HepG2 (cell line): ENCODE results near the gene C4orf36. TPM values are rescaled to one million over a fixed set of nuclear protein-coding genes. Genes with fewer than 3 reads are reported as not detected.

Source experiments
- GABPA ChIP-seq, 2 experiments: IDR thresholded peaks; 2 replicates each; pipeline ENCODE4 v1.6.1; 2011 to 2016; ENCODE audit warnings: low read depth in 2 of 2, low read length in 1 of 2, missing biosample characterization in 1 of 2, missing genetic modification characterization in 1 of 2
- KLF15 ChIP-seq: sonication (generic); formaldehyde crosslinking; IDR thresholded peaks from 2 replicates; pipeline ENCODE4 v1.8.1; 2023; ENCODE audit warnings: borderline replicate concordance, mild to moderate bottlenecking, inconsistent platforms, missing genetic modification reagents, mixed read lengths
- NPAS2 ChIP-seq: sonication (generic); formaldehyde crosslinking; IDR thresholded peaks from 2 replicates; pipeline ENCODE4 v1.8.0; 2022; ENCODE audit warnings: mild to moderate bottlenecking, missing genetic modification reagents, borderline replicate concordance
- SALL2 ChIP-seq: sonication (generic); formaldehyde crosslinking; IDR thresholded peaks from 2 replicates; pipeline ENCODE4 v1.8.1; 2023; ENCODE audit warnings: mild to moderate bottlenecking, missing genetic modification reagents, inconsistent platforms
- SNAPC4 ChIP-seq: sonication (generic); formaldehyde crosslinking; IDR thresholded peaks from 2 replicates; pipeline ENCODE4 v1.4.0; 2020; ENCODE audit warnings: mild to moderate bottlenecking, missing genetic modification reagents
- TP53 ChIP-seq: sonication (generic); formaldehyde crosslinking; conservative IDR thresholded peaks from 2 replicates; pipeline ENCODE4 v1.4.0; 2020; ENCODE audit warnings: missing genetic modification reagents
- ZNF138 ChIP-seq: sonication (generic); formaldehyde crosslinking; IDR thresholded peaks from 2 replicates; pipeline ENCODE4 v1.5.0; 2020; ENCODE audit warnings: mild to moderate bottlenecking, low read depth, missing genetic modification reagents
- ZNF30 ChIP-seq: sonication (generic); formaldehyde crosslinking; IDR thresholded peaks from 2 replicates; pipeline ENCODE4 v1.5.0; 2020; ENCODE audit warnings: mild to moderate bottlenecking, missing genetic modification reagents
- ZNF589 ChIP-seq: sonication (generic); formaldehyde crosslinking; conservative IDR thresholded peaks from 2 replicates; pipeline ENCODE4 v1.8.0; 2022; ENCODE audit warnings: mild to moderate bottlenecking, moderate library complexity, missing genetic modification reagents
- ZNF615 ChIP-seq: sonication (generic); formaldehyde crosslinking; IDR thresholded peaks from 2 replicates; pipeline ENCODE4 v1.5.0; 2020; ENCODE audit warnings: mild to moderate bottlenecking, missing genetic modification reagents, borderline replicate concordance
- ZSCAN22 ChIP-seq: sonication (generic); formaldehyde crosslinking; IDR thresholded peaks from 2 replicates; pipeline ENCODE4 v1.4.0; 2020; ENCODE audit warnings: mild to moderate bottlenecking, missing genetic modification reagents
- polyA plus RNA-seq, 8 experiments: library from polyadenylated mRNA; depleted of rRNA in 3 of 8; stranded (reverse) in 7 of 8; unstranded in 1 of 8; fragments of >200 nt; fragmentation: Illumina TruSeq in 4 of 8; extraction: Trizol in 4 of 8; gene quantifications; 2 replicates each; pipeline versions ENCODE4 v1.2.1 to v1.2.3, GENCODE V29; 2011 to 2016; ENCODE audit warnings: low read depth in 4 of 8, missing spikeins in 1 of 8, mixed read lengths in 1 of 8; ENCODE audit not compliant: insufficient read depth in 1 of 8
- total RNA-seq, 5 experiments: library from RNA; depleted of rRNA; stranded (reverse); fragments of >200 nt; fragmentation: Illumina TruSeq; extraction: Trizol; gene quantifications; 2 replicates each; pipeline ENCODE4 v1.2.3, GENCODE V29; 2016; ENCODE audit warnings: low read depth in 1 of 5
- TF ChIP-seq, protein P1 (sequence below): sonication (generic); formaldehyde crosslinking; IDR thresholded peaks from 2 replicates; pipeline ENCODE4 v1.4.0; 2020; ENCODE audit warnings: missing genetic modification reagents, borderline replicate concordance
- TF ChIP-seq, protein P2 (sequence below): sonication (generic); formaldehyde crosslinking; conservative IDR thresholded peaks from 2 replicates; pipeline ENCODE4 v1.4.0; 2020; ENCODE audit warnings: mild to moderate bottlenecking, missing genetic modification reagents, moderate library complexity

C4orf36 gene
- total and polyA plus RNA-seq, 2 of the 13 experiments (the other 11 are each of a cell fraction or from before 2014, with no cell fraction given), result 0.63 TPM; not detected in 1

GRCh38 chr4:86934771-86935565 lies 42.7 kb upstream of the C4orf36 start, which contains the start of gene AFF1 (continued):
- TF ChIP-seq, protein P1, sequence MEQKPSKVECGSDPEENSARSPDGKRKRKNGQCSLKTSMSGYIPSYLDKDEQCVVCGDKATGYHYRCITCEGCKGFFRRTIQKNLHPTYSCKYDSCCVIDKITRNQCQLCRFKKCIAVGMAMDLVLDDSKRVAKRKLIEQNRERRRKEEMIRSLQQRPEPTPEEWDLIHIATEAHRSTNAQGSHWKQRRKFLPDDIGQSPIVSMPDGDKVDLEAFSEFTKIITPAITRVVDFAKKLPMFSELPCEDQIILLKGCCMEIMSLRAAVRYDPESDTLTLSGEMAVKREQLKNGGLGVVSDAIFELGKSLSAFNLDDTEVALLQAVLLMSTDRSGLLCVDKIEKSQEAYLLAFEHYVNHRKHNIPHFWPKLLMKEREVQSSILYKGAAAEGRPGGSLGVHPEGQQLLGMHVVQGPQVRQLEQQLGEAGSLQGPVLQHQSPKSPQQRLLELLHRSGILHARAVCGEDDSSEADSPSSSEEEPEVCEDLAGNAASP, result peak; percentile 68
- TF ChIP-seq, protein P2, sequence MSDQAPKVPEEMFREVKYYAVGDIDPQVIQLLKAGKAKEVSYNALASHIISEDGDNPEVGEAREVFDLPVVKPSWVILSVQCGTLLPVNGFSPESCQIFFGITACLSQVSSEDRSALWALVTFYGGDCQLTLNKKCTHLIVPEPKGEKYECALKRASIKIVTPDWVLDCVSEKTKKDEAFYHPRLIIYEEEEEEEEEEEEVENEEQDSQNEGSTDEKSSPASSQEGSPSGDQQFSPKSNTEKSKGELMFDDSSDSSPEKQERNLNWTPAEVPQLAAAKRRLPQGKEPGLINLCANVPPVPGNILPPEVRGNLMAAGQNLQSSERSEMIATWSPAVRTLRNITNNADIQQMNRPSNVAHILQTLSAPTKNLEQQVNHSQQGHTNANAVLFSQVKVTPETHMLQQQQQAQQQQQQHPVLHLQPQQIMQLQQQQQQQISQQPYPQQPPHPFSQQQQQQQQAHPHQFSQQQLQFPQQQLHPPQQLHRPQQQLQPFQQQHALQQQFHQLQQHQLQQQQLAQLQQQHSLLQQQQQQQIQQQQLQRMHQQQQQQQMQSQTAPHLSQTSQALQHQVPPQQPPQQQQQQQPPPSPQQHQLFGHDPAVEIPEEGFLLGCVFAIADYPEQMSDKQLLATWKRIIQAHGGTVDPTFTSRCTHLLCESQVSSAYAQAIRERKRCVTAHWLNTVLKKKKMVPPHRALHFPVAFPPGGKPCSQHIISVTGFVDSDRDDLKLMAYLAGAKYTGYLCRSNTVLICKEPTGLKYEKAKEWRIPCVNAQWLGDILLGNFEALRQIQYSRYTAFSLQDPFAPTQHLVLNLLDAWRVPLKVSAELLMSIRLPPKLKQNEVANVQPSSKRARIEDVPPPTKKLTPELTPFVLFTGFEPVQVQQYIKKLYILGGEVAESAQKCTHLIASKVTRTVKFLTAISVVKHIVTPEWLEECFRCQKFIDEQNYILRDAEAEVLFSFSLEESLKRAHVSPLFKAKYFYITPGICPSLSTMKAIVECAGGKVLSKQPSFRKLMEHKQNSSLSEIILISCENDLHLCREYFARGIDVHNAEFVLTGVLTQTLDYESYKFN, result peak; percentile 47; the same call in 1 of the 2 replicates
- TF ChIP-seq GABPA (IDR thresholded peaks at IDR 0.05; ENCODE audit: low read depth, low read length) (no peak), GABPA (CRISPR knock-in tag; IDR thresholded peaks at IDR 0.05; ENCODE audit: low read depth) (no peak), TP53 (no peak), SALL2 (CRISPR knock-in tag) (peak; percentile 82), NPAS2 (CRISPR knock-in tag) (no peak), KLF15 (CRISPR knock-in tag) (no peak), ZNF615 (CRISPR knock-in tag) (no peak), ZSCAN22 (0 out of 2 replicates have a peak, but pooled peaks have one; percentile 53), SNAPC4 (peak; percentile 55; the same call in 1 of the 2 replicates), ZNF30 (no peak), ZNF589 (CRISPR knock-in tag) (peak; percentile 76), ZNF138 (no peak)
